Eye (tissue), 1 donor: Measurements from ENCODE around the gene EML3.
A peak's percentile ranks its signal among the peaks of the same experiment; 100 is the strongest.
"Not testable (repeated sequence)": the region's sequence is repeated elsewhere in the genome, so short reads cannot be mapped to it uniquely, and the experiment has no call there.

Source experiments
- DNase-seq: peaks from one replicate; pipeline ENCODE4 v3.0.0-alpha.2; 2015

EML3 gene

DNA sequence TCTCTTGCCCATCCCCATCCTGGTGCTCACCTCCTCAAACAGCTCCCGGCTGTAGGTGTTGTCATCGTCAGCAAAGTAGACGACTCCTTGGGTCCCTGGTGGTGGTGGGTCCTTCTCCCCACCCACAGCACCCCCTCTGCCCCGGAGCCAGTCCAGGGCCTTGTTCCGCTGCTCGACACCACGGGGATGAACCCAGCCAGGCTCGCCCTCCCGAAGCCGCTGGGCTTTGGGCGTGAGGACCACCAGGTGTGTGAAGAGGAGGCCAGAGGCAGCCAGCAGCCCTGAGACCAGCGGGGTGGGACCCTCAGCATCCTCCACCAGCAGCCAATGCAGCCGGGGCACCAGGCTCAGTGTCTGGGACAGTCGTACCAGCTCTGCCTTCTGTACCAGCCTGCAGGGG, 4.4 kb upstream of the EML3 start:
- DNase-seq: not testable (repeated sequence)

DNA sequence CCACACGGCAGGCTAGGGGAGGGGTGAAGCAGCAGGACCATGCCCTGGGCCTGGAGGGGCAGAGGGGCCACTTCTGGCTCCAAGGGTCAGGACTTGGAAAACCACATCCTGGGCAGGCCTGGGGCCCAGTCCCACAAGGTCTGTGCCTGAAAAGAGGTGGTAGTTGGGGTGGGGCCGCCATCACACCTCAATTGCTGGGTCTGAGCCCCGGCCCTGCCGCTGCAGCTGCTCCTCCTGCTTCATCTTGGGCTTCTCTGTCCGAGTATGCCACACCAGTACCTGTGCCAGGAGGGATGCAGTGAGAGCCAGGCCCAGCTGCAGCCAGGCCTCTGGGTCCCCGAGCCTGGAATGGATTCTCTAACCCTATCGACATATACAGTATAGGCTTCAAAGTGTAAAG, 2.9 kb upstream of the EML3 start:
- DNase-seq: no peak

DNA sequence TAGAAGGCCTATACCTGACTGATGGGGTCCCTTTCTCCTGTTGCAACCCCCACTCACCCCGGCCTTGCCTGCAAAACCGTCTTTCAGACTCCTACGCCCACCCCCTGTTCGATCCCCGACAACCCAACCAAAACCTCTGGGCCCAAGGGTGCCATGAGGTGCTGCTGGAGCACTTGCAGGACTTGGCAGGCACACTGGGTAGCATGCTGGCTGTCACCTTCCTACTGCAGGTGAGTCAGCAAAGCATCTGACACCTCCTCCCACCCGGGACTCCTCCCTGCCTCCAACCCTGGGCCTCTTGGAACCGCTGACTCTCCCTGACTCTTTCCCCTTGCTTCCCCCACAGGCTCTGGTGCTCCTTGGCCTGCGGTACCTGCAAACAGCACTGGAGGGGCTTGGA, 1.7 kb upstream of the EML3 start:
- DNase-seq: no peak

DNA sequence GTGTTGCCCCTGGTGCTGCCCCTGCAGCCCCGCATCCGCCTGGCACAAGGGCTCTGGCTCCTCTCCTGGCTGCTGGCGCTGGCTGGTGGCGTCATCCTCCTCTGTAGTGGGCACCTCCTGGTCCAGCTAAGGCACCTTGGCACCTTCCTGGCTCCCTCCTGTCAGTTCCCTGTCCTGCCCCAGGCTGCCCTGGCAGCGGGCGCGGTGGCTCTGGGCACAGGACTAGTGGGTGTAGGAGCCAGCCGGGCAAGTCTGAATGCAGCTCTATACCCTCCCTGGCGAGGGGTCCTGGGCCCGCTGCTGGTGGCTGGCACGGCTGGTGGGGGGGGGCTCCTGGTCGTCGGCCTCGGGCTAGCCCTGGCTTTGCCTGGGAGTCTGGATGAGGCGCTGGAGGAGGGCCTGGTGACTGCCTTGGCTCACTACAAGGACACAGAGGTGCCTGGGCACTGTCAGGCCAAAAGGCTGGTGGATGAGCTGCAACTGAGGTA, 760 bp upstream of the EML3 start:
- no peak for DNase-seq

DNA sequence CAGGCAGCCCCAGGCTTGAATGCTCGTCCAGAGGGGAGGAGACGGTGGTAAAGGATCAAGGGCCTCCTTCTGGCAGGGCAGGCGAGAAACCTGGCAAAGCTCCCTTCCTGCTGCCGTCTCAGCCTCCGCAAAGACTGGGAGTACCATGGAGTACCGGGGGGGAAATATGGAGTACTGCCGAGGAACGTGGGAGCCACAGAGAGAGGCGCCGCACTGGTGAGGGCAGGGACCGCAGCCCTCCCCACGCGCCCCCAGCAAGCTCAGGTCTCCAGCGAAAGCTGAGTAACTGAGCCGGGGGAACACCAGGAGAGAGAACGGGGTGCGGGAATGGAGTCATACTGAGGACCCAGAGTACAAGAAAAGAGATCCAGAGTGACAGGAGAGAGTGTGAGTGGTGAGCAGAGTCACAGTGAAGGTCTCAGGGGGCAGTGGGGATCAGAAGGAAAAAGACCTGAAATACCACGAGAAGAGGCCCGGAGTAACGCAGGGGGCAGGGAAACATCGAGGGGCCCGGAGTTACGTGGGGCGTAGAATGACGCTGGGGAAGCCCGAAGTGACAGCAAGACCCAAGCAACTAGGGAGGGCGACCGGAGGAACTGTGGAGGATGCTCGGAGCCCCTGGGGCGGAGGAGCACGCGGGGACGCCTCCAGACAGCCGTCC, 740 bp downstream of the EML3 start:
- DNase-seq: peak; percentile 74

DNA sequence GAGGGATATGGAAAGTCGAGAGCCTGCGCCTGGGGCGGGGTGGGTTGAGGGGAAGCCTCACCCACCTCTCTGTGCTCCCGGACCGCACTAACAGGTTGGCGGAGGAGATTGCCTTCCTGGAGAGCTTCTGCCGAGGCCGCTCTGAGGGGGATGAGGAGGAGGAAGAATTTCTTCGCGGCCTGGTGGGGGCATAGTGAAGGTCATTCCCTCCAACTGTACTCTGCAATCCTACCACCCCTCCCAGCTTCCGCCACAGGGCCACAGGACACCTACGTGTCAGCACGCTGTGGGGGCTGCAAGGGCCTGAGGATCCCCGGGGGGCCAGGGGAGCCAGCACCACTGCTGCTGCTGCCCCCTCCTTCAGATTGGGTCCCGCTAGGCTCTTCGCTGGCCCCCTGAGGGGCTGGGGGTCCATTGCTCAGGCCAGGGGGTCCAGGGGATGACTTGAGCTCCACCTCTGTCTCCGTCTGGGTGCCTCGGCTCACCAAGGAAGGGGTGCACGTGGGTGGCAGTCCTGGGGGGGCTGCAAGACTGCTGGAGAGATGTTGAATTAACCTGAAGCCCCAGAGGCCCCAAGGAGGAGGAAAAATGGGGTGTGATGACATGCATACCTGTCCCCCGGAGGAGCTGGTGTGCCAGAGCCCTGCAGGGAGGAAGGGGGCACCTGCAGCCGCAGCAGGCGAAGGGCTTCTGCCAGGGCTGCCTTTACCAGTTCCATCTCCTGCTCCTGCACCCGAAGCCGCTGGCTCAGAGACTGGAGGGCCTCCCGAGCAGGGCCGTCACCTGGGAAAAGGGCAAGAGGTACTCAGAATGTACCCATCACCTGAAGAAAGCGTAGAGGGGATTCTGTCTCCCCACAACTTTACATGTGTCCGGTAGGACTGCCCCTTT, 1.5 kb downstream of the EML3 start:
- no peak for DNase-seq

DNA sequence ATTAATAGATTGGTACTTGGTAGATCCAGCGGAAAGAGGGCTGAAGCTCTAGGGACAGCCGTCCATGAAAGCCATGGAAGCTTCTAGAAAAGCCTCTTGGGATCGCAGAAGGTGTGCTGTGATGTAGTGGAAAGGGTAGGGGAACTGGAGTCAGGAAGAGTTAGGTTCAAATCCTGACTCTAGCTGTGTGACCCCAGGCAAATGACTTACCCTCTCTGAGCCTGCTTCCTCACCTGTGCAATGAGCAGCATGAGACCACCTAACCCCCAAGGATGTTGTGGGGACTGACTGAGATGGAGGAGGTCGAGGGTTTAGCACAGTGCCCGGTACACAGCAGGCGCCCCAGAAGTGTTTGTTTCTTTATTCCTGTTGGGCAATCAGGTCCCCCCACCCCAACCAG, 2.2 kb downstream of the EML3 start:
- no peak for DNase-seq

DNA sequence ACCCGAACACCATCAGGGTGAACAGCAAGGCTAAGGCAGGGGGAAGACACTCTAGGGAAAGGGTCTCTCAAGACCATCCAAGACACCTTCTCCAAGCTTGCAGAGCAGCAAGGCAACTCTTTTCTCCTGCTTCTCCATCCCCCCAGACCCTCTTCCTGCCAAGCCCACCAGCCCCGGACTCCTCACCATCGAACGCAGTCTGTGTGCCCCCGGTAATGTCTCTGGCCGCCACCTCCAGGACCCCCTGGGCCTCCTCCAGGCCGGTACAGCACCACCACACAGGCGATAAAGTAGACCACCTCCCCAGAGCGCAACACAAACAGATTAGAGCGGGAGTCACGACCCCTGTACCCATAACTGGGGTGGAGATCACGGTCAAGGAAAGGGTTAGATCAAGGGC, 3.8 kb downstream of the EML3 start:
- no peak for DNase-seq

DNA sequence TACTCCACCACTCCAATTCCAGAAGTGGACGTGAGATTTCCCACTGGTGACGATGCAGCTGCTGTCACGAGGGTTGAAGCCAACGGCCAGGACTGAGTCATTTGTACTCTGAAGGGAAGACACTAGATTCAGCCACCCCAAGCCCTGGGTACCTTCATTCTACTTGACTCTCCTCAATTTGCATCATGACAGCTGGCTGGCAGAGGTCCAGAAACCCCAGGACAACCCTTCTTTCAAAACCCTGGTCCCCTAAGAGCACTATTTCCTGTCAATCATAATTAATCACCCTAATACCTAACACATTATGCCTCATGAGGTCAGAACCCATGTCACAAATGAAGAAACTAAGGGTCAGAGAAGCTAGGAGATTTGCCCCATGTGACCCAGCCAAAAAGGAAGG, 4.9 kb downstream of the EML3 start:
- no peak for DNase-seq

DNA sequence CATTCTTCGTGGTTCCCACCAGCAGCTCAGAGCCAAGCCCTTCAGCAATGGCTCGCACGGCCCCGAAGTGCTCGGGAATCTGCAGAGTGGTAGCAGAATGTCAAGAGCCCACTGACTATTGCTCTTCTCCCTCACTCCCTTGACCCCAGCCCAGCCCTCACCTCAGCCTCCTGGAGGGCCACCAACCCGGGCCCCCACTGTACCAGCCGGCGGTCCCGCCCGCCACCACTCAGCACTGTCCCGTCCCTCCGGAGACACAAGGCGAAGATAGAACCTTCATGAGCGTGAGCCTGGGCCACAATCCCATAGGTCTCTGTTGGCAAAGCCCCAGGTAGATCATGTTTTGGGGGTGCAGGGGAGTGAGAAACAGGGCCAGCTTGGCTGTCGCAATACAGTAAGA, 6.7 kb downstream of the EML3 start:
- no peak for DNase-seq

DNA sequence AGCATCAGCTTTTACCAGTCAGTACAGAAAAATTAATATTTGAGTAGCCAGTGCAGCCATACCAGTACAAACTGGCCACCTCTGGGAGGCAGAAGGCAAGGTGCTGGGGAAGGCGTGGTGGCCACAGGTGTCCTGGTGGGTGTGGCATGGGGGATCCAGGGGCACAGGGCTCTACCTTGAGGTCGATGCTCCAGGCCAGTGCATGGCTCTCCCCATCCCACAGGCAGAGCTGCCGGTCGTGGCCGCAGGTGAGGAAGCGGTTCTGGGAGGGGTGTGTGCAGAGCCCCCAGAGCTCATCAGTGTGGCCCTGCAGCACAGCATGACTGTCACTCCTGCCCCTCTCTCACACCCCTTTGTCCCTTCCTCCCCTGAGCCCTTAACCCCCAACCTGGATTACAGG, 7.1 kb downstream of the EML3 start:
- no peak for DNase-seq

DNA sequence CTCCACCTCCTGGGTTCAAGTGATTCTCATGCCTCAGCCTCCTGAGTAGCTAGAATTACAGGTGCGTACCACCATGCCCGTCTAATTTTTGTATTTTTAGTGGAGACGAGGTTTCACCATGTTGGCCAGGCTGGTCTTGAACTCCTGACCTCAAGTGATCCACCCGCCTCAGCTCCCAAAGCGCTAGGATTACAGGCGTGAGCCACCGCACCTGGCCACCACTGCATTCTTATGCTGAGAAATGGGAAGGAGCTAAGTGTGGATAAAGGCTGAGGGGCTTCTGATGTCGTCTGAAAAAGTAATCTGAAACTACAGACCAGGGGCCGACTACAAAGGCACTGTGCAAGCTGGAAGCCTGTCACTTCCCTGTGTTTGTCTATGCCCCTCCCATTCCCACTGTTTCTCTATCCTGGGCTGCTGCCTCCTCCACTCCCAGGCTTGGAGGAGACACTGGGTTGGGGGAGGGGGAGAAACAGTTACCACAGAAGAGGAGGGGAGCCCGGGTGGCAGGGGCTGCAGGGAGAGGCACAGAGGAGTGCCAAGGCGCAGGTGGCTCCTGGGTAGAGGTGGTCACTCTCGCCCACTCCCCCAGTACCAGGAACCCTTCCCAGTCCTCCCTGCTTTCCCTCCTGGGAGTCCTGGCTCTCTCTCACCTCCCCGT, 8.0 kb downstream of the EML3 start:
- DNase-seq: peak; percentile 29

DNA sequence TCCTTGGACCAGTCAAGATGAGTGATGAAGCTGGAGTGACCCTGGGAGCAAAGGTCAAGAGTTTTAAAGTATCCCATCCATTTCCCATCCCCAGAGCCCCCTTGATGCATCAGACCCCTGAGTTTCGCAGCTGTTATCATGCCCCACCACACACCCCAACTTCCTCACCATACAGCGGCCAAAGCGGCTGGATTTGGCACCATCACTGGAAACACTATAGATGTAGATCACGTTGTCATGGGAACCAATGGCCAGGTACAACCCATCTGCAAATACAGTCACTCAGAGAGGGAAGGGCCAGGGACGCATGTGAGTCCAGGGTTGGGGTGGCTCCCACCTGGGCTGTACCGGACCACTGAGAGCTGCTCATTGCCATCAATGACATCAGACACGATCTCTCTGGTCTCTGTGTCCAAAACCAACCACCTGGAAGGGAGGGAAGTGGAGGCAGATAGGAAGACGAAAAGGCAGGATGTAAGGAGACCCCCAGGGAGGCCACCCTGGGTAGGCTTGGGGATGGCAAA, 8.7 kb downstream of the EML3 start:
- DNase-seq: no peak

DNA sequence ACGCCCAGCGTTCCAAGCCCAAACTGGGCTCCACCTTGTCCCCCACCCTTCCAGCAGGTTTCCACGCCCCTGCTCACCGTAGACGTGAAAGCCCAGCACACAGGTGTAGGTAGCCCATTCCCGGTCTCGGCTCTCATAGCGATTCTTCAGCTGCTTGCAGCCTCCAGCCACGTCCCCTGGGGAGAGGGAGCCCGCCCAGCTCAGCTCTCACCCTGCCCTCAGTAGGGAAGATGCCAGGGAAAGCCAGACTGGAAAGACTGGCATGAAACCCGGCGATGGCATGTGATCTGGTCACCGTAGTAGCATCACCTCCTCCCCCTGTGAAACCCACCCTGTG, 9.5 kb downstream of the EML3 start:
- DNase-seq: no peak

DNA sequence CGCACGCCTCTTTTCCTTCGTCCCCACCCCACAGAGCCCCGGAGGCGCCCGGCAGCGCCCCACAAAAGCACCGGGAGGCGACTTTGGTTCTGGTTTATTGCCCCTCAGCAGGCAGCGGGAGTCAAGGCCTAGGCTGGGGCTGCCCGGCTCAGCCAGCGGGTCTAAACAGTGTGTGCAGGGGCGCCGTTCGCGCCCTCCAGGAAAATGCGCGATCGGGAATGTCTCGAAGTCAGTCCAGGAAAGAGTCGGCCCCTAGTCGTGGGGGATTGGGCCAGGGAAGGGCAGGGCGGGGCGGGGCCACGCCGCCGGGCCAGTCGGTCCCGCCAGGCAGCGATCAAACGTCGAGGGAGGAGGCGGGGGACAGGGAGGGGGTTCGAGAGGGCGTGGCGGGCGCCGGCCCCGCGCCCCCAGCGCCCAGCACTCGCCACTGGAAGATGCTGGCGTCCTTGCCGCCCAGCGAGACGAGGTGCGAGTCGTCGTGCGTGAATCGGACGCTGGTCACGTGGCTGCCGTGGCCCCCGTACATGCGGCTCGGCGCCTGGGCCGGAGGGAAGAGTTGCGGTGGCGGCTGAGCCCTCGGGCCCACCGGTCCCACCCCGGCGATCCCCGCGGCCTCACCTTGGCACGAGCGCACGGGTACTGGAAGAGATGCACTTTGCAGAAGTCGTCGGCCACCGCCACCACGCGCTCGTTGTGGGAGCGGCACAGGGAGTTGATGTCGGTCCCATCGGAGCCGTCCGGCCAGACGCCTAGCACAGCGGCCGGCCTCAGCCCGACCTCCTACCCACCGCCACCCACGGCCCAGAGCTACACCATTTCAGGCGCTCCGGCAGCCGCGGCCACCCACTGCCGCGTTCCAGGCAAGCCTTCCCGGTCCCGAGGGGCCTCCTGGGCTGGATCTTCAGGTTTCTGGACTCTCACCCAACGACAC, 10.2 kb downstream of the EML3 start:
- no peak for DNase-seq

DNA sequence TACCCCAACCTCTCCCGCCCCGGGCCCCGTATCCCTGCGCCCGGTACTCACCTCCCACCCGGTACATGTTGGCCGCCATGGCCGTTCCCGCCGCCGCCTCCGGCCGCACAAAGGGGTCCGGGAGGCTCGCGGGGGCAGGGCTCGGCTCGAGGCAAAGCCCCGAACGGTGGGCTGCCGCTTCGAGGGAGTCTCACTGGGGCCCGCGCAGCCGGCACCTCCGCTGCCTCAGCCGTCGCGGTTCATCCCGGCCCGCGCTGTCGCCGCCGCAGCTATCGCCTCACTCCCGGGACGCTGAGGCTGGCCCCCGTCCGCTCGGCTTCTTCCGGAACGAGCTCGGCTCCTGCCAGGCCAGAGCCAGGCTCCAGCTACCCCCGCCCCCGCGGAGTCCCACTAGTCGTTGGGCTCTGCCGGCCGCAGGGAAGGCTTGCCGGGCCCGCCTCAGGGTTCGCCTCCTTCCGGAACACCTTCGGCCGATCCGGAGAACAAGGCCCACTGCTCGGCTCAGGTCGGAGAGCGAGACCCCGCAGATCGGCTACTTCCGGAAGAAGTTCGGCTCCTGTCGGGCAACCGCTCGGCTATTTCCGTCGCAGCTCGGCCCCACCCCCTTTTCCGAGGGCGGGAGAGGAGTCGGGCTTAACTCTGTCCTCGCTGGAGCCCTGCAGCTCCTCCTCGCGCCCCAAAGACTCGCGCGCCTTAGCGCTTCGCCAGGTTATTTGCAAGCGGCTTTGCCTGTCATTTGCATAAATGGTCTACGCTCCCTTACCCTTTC, 11.0 kb downstream of the EML3 start, which contains the start of gene MTA2:
Gene MTA2, minus strand, starts transcription at position 494 of the 769 bp plus-strand sequence. Its CDS starts 415 bp downstream, at position 79.
- peak; percentile 100 for DNase-seq

DNA sequence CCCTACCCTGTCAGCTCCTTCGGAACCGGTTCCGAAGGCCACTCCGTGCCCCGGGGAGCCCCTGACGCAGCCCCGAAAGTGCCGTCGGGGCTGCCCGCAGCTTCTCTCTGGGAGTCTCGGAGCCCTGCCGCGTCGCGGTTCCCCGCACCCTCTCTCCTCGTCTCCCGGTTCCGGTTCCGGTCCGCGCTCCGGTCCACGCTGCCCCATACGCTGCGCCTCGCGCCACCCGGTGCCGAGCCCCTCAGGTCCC, 11.5 kb downstream of the EML3 start:
- no peak for DNase-seq

DNA sequence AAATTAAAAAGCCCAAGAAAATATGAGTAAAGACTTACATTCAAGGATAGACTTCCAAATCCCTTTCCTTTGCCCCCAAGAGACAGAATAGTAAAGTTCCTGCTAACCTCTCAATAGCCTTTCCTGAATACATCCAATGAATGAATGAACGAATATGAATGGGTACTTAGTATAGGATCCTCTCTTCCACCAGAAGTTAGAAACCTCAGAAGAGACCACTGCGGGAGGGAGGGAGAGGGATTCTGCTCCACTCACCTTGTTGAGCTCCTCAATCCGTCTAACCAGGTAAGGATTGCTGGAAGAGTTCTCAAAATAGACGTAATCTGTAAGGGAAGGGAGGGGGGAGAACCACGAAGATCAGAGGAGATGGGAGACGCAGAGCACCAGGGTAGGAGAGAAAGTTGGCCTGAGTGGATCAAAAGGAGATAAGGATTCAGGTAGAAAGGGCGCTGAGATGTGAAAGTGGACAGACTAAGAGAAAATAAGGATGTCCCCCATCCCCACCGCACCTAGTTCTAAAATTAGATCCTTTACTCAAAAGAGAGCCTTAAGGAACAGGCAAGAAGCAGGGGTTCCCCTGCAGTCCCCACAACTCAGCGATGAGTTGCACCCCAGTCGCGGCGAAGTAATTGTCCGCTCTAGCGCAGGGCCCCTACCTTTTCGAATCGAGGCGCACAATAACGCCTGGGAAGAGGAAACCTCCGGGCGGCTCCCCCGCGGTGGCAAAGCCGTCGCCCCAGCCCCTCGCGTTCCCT, 12.0 kb downstream of the EML3 start:
- peak; percentile 40 for DNase-seq

DNA sequence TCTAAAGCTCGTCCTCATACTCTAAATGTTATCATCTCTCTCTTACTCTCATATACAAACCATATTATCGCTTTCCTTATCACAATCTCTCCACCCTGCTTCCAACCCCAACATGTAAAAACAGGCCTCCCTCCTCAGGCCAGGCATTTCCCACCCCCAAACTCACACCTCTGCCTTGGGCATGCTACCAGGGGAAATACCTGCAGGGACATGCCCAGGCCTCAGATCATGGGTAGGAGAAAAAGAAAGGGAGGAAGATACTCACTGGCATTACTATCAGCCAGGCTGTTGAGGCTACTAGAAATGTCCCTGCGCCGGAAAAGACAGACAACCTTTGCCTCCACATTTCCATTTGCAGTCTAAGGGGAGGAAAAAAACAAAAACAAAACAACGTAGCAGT, 12.7 kb downstream of the EML3 start:
- DNase-seq: no peak

DNA sequence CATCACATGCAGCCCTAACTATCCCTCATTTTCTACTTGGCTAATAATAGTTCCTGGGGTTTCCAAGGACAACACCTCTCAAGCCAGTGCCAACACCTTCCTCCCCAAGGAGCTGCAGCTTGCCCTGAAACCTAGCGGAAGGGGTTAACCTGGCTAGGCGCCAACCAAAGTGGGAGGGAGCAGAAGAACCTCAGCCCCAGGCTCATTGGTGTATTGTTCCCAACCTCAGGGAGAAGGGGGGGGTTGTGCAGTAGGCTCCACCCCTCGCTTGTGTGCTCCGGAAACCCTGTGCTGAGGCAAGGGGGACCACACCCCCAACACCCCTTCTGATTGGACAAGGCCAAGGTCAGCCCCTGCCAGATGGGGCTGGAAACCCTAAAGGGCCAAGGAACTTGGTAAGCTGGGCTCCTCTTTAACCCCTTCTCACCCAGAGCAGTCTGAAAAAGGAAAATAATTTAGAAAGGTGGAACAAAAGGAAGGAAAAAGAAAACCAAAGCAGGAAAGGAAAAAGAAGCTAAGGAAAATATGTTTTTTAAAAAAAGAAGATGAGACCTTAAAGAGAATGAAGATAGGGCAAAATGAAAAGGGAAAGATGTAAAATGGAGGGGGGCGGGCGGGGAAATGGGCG, 13.4 kb downstream of the EML3 start:
- peak; percentile 97 for DNase-seq

DNA sequence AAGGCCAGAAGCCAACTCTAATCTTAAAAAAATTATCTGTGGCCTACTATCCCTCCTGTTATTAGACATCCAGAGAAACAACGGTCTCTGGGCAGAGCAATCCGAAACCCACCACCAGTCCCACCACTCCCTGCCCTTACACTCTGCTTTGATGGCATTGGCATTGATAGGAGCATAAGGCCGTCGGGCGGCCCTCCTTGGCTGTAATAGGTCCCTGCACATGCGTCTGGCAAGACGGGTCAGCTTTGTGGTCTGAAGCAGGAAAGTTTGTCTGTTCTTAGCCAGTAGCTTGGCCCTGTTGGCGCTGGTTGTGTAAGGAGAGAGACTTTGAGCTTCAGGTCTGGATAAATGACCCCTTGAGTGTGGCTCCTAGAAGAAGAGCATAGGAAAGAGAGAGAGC, 17.5 kb downstream of the EML3 start:
- DNase-seq: no peak
